ENCODE results near the gene LRRFIP2.
"Not testable (repeated sequence)": the region's sequence is repeated elsewhere in the genome, so short reads cannot be mapped to it uniquely, and the experiment has no call there.

The LRRFIP2 gene

DNA sequence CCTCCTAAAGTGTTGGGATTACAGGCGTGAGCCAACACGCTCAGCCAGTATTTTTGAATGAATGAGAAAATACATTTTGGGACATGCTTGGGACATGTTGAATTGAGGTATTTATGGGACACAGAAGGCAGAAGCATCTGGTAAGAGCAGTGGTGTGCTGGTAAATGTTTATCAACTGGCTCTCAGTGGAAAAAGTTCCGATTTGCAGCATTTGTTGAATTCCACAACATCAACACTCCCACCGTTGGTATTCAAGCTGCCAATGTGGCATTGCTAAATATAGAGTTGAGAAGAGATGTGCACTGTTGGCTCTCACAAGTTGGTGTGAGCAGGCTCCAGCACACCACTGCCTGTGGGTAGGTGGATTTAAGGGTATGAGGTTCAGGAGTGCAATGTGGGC is 35.8 kb upstream of the LRRFIP2 start:
- Histone ChIP-seq H3K27me3 (ENCODE audit: insufficient read depth, low read length, poor library complexity, severe bottlenecking) (no peaks in the 10 kb centered on the region), H3K9ac (ENCODE audit: low read depth, low read length, poor library complexity, severe bottlenecking) (no peak overlapping the region), H3F3A (ENCODE audit: low read depth) (no peaks in the 10 kb centered on the region), H3K9me3 (ENCODE audit: insufficient read depth, low read depth, low read length) (no peaks in the 10 kb centered on the region), H3K79me2 (ENCODE audit: insufficient read depth, low read length) (no peaks in the 10 kb centered on the region), H2AFZ (ENCODE audit: low read length) (no peak overlapping the region), H3K4me2 (ENCODE audit: low read depth, low read length, poor library complexity, severe bottlenecking) (no peak overlapping the region), H3K4me1 (ENCODE audit: insufficient read depth, low read length, poor library complexity, severe bottlenecking) (no peaks in the 10 kb centered on the region), H3K4me3 (ENCODE audit: low read length, poor library complexity, severe bottlenecking) (no peak overlapping the region), H4K20me1 (ENCODE audit: insufficient read depth, low read length, poor library complexity, severe bottlenecking) (no peaks in the 10 kb centered on the region), H3K9me2 (replicated peaks; ENCODE audit: low read depth, low read length) (no peaks in the 10 kb centered on the region), H3K36me3 (ENCODE audit: insufficient read depth, low read length) (no peaks in the 10 kb centered on the region)
- TF ChIP-seq EZH2phosphoT487 (IDR thresholded peaks at IDR 0.05; ENCODE audit: borderline replicate concordance): no peak
- TF ChIP-seq, protein P1, sequence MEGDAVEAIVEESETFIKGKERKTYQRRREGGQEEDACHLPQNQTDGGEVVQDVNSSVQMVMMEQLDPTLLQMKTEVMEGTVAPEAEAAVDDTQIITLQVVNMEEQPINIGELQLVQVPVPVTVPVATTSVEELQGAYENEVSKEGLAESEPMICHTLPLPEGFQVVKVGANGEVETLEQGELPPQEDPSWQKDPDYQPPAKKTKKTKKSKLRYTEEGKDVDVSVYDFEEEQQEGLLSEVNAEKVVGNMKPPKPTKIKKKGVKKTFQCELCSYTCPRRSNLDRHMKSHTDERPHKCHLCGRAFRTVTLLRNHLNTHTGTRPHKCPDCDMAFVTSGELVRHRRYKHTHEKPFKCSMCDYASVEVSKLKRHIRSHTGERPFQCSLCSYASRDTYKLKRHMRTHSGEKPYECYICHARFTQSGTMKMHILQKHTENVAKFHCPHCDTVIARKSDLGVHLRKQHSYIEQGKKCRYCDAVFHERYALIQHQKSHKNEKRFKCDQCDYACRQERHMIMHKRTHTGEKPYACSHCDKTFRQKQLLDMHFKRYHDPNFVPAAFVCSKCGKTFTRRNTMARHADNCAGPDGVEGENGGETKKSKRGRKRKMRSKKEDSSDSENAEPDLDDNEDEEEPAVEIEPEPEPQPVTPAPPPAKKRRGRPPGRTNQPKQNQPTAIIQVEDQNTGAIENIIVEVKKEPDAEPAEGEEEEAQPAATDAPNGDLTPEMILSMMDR (conservative IDR thresholded peaks at IDR 0.05; ENCODE audit: low read length): no peak

DNA sequence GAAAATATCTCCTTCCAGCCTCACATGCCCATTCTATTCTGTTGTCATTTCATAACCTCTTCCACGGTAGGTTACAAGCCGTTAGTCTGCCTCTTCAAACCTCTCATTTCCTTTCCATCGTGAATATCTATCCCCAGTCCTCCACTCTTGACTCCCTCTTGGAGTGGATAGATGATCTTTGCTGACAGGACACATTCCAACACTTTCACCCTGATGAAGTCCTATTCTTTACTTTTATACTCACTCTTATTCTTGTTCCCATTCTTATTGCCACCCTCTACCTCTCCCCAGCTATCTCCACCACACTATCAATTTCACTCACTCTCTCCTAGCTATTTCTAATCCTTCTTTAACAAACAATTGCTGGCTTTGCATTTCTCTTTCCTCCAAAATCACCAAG is 34.2 kb upstream of the LRRFIP2 start:
- H4K20me1 ChIP-seq (ENCODE audit: insufficient read depth, low read length, poor library complexity, severe bottlenecking); H3K9ac ChIP-seq (ENCODE audit: low read depth, low read length, poor library complexity, severe bottlenecking); H3F3A ChIP-seq (ENCODE audit: low read depth); H3K79me2 ChIP-seq (ENCODE audit: insufficient read depth, low read length); H3K36me3 ChIP-seq (ENCODE audit: insufficient read depth, low read length); H3K4me2 ChIP-seq (ENCODE audit: low read depth, low read length, poor library complexity, severe bottlenecking); H3K27me3 ChIP-seq (ENCODE audit: insufficient read depth, low read length, poor library complexity, severe bottlenecking); H2AFZ ChIP-seq (ENCODE audit: low read length); H3K4me1 ChIP-seq (ENCODE audit: insufficient read depth, low read length, poor library complexity, severe bottlenecking); H3K4me3 ChIP-seq (ENCODE audit: low read length, poor library complexity, severe bottlenecking); H3K9me3 ChIP-seq (ENCODE audit: insufficient read depth, low read depth, low read length); H3K9me2 ChIP-seq (replicated peaks; ENCODE audit: low read depth, low read length): not testable (repeated sequence)

DNA sequence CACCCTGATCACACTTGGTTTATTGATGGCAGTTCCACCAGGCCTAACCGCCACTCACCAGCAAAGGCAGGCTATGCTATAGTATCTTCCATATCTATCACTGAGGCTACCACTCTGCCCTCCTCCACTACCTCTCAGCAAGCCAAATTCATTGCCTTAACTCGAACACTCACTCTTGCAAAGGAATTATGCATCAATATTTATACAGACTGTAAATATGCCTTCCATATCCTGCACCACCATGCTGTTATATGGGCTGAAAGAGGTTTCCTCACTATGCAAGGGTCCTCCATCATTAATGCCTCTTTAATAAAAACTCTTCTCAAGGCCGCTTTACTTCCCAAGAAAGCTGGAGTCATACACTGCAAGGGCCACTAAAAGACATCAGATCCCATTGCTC is 33.6 kb upstream of the LRRFIP2 start:
- not testable (repeated sequence) for H3K36me3 ChIP-seq (ENCODE audit: insufficient read depth, low read length); H3F3A ChIP-seq (ENCODE audit: low read depth); H3K9me2 ChIP-seq (replicated peaks; ENCODE audit: low read depth, low read length); H3K4me3 ChIP-seq (ENCODE audit: low read length, poor library complexity, severe bottlenecking); H3K27me3 ChIP-seq (ENCODE audit: insufficient read depth, low read length, poor library complexity, severe bottlenecking); H3K4me2 ChIP-seq (ENCODE audit: low read depth, low read length, poor library complexity, severe bottlenecking); H4K20me1 ChIP-seq (ENCODE audit: insufficient read depth, low read length, poor library complexity, severe bottlenecking); H3K4me1 ChIP-seq (ENCODE audit: insufficient read depth, low read length, poor library complexity, severe bottlenecking); H2AFZ ChIP-seq (ENCODE audit: low read length); H3K9ac ChIP-seq (ENCODE audit: low read depth, low read length, poor library complexity, severe bottlenecking); H3K79me2 ChIP-seq (ENCODE audit: insufficient read depth, low read length); H3K9me3 ChIP-seq (ENCODE audit: insufficient read depth, low read depth, low read length)

DNA sequence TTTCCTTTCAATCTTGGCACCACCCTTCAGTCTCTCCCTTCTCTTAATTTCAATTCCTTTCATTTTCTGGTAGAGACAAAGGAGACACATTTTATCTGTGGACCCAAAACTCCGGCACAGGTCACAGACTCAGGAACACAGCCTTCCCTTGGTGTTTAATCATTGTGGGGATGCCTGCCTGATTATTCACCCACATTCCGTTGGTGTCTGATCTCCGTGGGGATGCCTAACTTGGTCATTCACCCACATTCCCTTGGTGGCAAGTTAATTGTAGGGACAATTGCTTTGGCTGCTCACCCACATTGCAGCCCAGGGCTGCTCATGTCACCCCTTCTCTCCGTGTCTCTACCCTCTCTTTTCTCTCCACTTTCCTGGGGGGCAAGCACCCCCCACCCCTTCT is 31.7 kb upstream of the LRRFIP2 start:
- not testable (repeated sequence) for H4K20me1 ChIP-seq (ENCODE audit: insufficient read depth, low read length, poor library complexity, severe bottlenecking); H3K27me3 ChIP-seq (ENCODE audit: insufficient read depth, low read length, poor library complexity, severe bottlenecking); H3K4me1 ChIP-seq (ENCODE audit: insufficient read depth, low read length, poor library complexity, severe bottlenecking); H3K4me3 ChIP-seq (ENCODE audit: low read length, poor library complexity, severe bottlenecking); H3K9me3 ChIP-seq (ENCODE audit: insufficient read depth, low read depth, low read length); H3K9me2 ChIP-seq (replicated peaks; ENCODE audit: low read depth, low read length); H2AFZ ChIP-seq (ENCODE audit: low read length); H3K4me2 ChIP-seq (ENCODE audit: low read depth, low read length, poor library complexity, severe bottlenecking); H3F3A ChIP-seq (ENCODE audit: low read depth); H3K36me3 ChIP-seq (ENCODE audit: insufficient read depth, low read length); H3K9ac ChIP-seq (ENCODE audit: low read depth, low read length, poor library complexity, severe bottlenecking); H3K79me2 ChIP-seq (ENCODE audit: insufficient read depth, low read length)

DNA sequence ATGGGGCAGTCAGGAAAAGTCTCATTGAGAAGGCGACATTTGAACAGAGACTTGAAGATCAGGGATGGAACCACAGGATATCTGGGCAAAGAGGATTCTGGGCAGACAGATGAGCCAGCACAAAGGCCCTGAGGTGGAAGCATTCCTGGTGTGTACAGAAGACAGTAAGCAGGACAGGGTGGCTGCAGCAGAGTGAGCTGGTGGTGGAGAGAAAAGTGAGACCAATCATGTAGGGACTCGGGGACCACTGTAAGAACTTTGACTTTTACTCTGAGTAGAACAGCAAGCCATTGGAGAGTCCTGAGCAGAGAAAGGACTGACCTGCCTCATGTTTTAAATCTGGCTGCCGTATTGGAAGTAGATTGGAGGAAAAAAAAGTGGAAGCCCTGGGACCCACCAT is 29.9 kb upstream of the LRRFIP2 start:
- Histone ChIP-seq H3K4me3 (ENCODE audit: low read length, poor library complexity, severe bottlenecking) (no peak overlapping the region), H3K4me2 (ENCODE audit: low read depth, low read length, poor library complexity, severe bottlenecking) (no peak overlapping the region), H3F3A (ENCODE audit: low read depth) (no peaks in the 10 kb centered on the region), H4K20me1 (ENCODE audit: insufficient read depth, low read length, poor library complexity, severe bottlenecking) (no peaks in the 10 kb centered on the region), H3K4me1 (ENCODE audit: insufficient read depth, low read length, poor library complexity, severe bottlenecking) (no peaks in the 10 kb centered on the region), H3K27me3 (ENCODE audit: insufficient read depth, low read length, poor library complexity, severe bottlenecking) (no peaks in the 10 kb centered on the region), H3K9me3 (ENCODE audit: insufficient read depth, low read depth, low read length) (no peaks in the 10 kb centered on the region), H3K36me3 (ENCODE audit: insufficient read depth, low read length) (no peaks in the 10 kb centered on the region), H3K79me2 (ENCODE audit: insufficient read depth, low read length) (no peaks in the 10 kb centered on the region), H2AFZ (ENCODE audit: low read length) (no peak overlapping the region), H3K9ac (ENCODE audit: low read depth, low read length, poor library complexity, severe bottlenecking) (no peak overlapping the region), H3K9me2 (replicated peaks; ENCODE audit: low read depth, low read length) (no peaks in the 10 kb centered on the region)
- TF ChIP-seq, protein P1 (conservative IDR thresholded peaks at IDR 0.05; ENCODE audit: low read length): no peak
- TF ChIP-seq EZH2phosphoT487 (IDR thresholded peaks at IDR 0.05; ENCODE audit: borderline replicate concordance): no peak

All from Loucy (cell line).